Mesenchymal stem cell (in vitro differentiated cells and primary cell): Measurements from ENCODE around the gene GAGE12E.
"Not testable (repeated sequence)": the region's sequence is repeated elsewhere in the genome, so short reads cannot be mapped to it uniquely, and the experiment has no call there.

Experiments
- DNase-seq: peaks from one replicate; pipeline ENCODE4 v3.0.0-alpha.2; 2013
- H2AFZ ChIP-seq: one replicate; pipeline ENCODE4 v1.6.1; 2013; ENCODE audit warnings: low read depth, mild to moderate bottlenecking, control low read depth, inconsistent platforms, low read length, moderate library complexity
- H2AK5ac ChIP-seq: 2 replicates; pipeline ENCODE4 v1.6.1; 2013; ENCODE audit warnings: low read length, moderate library complexity, mild to moderate bottlenecking, inconsistent platforms; ENCODE audit not compliant: severe bottlenecking
- H2BK120ac ChIP-seq: one replicate; pipeline ENCODE4 v1.6.1; 2013; ENCODE audit warnings: low read depth, mild to moderate bottlenecking, inconsistent platforms, low read length, moderate library complexity
- H2BK12ac ChIP-seq, 2 experiments: one replicate each; pipeline ENCODE4 v1.6.1; 2013; ENCODE audit warnings: inconsistent platforms in 2 of 2, low read length in 2 of 2, mild to moderate bottlenecking in 2 of 2, moderate library complexity in 2 of 2, control low read depth in 1 of 2
- H2BK15ac ChIP-seq: one replicate; pipeline ENCODE4 v1.6.1; 2013; ENCODE audit warnings: mild to moderate bottlenecking, low read depth, inconsistent platforms; ENCODE audit not compliant: poor library complexity, severe bottlenecking
- H2BK5ac ChIP-seq: 2 replicates; pipeline ENCODE4 v1.6.1; 2013; ENCODE audit warnings: low read depth, mild to moderate bottlenecking, low read length, control low read depth, inconsistent platforms; ENCODE audit not compliant: poor library complexity, severe bottlenecking
- H3K14ac ChIP-seq, 2 experiments: one replicate each; pipeline ENCODE4 v1.6.1; 2013; ENCODE audit warnings: inconsistent platforms in 2 of 2, low read length in 2 of 2, control low read depth in 1 of 2, mild to moderate bottlenecking in 1 of 2, moderate library complexity in 1 of 2
- H3K18ac ChIP-seq, 2 experiments: one replicate each; pipeline ENCODE4 v1.6.1; 2013; ENCODE audit warnings: inconsistent platforms in 2 of 2, low read length in 2 of 2, control low read depth in 1 of 2, low read depth in 1 of 2, mild to moderate bottlenecking in 1 of 2
- H3K23ac ChIP-seq, 2 experiments: one replicate each; pipeline ENCODE4 v1.6.1; 2013; ENCODE audit warnings: inconsistent platforms in 2 of 2, low read length in 2 of 2, mild to moderate bottlenecking in 2 of 2, moderate library complexity in 2 of 2, control low read depth in 1 of 2
- H3K27ac ChIP-seq: 2 replicates; pipeline ENCODE4 v1.5.1; 2013; ENCODE audit warnings: mild to moderate bottlenecking, moderate library complexity, low read length, control low read depth, inconsistent platforms; ENCODE audit not compliant: poor library complexity, severe bottlenecking
- H3K27me3 ChIP-seq, 2 experiments: 2 replicates each; pipeline versions ENCODE4 v1.6.1 to v1.7.0; 2013; ENCODE audit warnings: low read length in 2 of 2, mild to moderate bottlenecking in 2 of 2, moderate library complexity in 2 of 2, control low read depth in 1 of 2, inconsistent platforms in 1 of 2; ENCODE audit not compliant: control insufficient read depth in 1 of 2, insufficient read depth in 1 of 2
- H3K36me3 ChIP-seq, 2 experiments: 2 replicates each; pipeline versions ENCODE4 v1.6.1 to v1.7.0; 2013; ENCODE audit warnings: low read length in 2 of 2, control low read depth in 1 of 2, inconsistent platforms in 1 of 2, low read depth in 1 of 2, mild to moderate bottlenecking in 1 of 2; ENCODE audit not compliant: insufficient read depth in 2 of 2, control insufficient read depth in 1 of 2
- H3K4ac ChIP-seq, 2 experiments: one replicate each; pipeline ENCODE4 v1.6.1; 2013; ENCODE audit warnings: inconsistent platforms in 2 of 2, low read length in 2 of 2, mild to moderate bottlenecking in 2 of 2, moderate library complexity in 2 of 2, control low read depth in 1 of 2, low read depth in 1 of 2
- H3K4me1 ChIP-seq: 2 replicates; pipeline ENCODE4 v1.6.1; 2013; ENCODE audit warnings: low read depth, low read length, control low read depth; ENCODE audit not compliant: control insufficient read depth, insufficient read depth
- H3K4me2 ChIP-seq: 2 replicates; pipeline ENCODE4 v1.6.1; 2013; ENCODE audit warnings: low read length, mild to moderate bottlenecking, inconsistent platforms; ENCODE audit not compliant: poor library complexity, severe bottlenecking
- H3K4me3 ChIP-seq, 2 experiments: 2 replicates each; pipeline versions ENCODE4 v1.5.1 to v1.7.0; 2013; ENCODE audit warnings: low read length in 2 of 2, mild to moderate bottlenecking in 2 of 2, control low read depth in 1 of 2, low read depth in 1 of 2; ENCODE audit not compliant: insufficient read depth in 1 of 2
- H3K79me1 ChIP-seq: replicated peaks from 2 replicates; pipeline ENCODE4 v1.6.1; 2013; ENCODE audit warnings: mild to moderate bottlenecking, control low read depth, low read length, inconsistent platforms; ENCODE audit not compliant: poor library complexity, severe bottlenecking
- H3K9ac ChIP-seq: 2 replicates; pipeline ENCODE4 v1.7.0; 2013; ENCODE audit warnings: mild to moderate bottlenecking, low read length, moderate library complexity
- H3K9me3 ChIP-seq: 2 replicates; pipeline ENCODE4 v1.7.0; 2013; ENCODE audit warnings: mild to moderate bottlenecking, low read length; ENCODE audit not compliant: control insufficient read depth
- H4K8ac ChIP-seq: one replicate; pipeline ENCODE4 v1.6.1; 2013; ENCODE audit warnings: inconsistent platforms, mild to moderate bottlenecking, low read length, moderate library complexity
- H4K91ac ChIP-seq: one replicate; pipeline ENCODE4 v1.6.1; 2013; ENCODE audit warnings: mild to moderate bottlenecking, low read length, inconsistent platforms
- WGBS: methylation state at CpG from one replicate; pipeline ENCODE4 v1.1.7; 2013; ENCODE audit warnings: mixed read lengths; 5-methylcytosine and 5-hydroxymethylcytosine counted together

Gene GAGE12E

GRCh38 chrX:49568728-49569127 lies 17.6 kb downstream of the GAGE12E start:
- H2BK12ac ChIP-seq, H3K23ac ChIP-seq, H4K8ac ChIP-seq, DNase-seq, H3K4me1 ChIP-seq, H3K4me3 ChIP-seq, H3K36me3 ChIP-seq, H4K91ac ChIP-seq, H3K27me3 ChIP-seq, H3K79me1 ChIP-seq, H2BK15ac ChIP-seq, H2AFZ ChIP-seq, H3K9ac ChIP-seq, H3K9me3 ChIP-seq, H3K27ac ChIP-seq, H3K18ac ChIP-seq, H3K4me2 ChIP-seq, H3K4ac ChIP-seq, H2BK5ac ChIP-seq, H2AK5ac ChIP-seq, H2BK120ac ChIP-seq, H3K14ac ChIP-seq: not testable (repeated sequence)
- no CpG with 5 or more reads among the region's 11 CpGs for WGBS

GRCh38 chrX:49569152-49569551 lies 18.1 kb downstream of the GAGE12E start:
- H3K4ac ChIP-seq, H3K14ac ChIP-seq, H3K23ac ChIP-seq, H3K4me3 ChIP-seq, H2BK5ac ChIP-seq, H2AK5ac ChIP-seq, H3K18ac ChIP-seq, H3K4me1 ChIP-seq, H3K9me3 ChIP-seq, H4K8ac ChIP-seq, H3K79me1 ChIP-seq, H3K4me2 ChIP-seq, H3K9ac ChIP-seq, H2BK120ac ChIP-seq, H2BK15ac ChIP-seq, H3K36me3 ChIP-seq, H2BK12ac ChIP-seq, H3K27me3 ChIP-seq, H2AFZ ChIP-seq, H4K91ac ChIP-seq, H3K27ac ChIP-seq, DNase-seq: not testable (repeated sequence)
- WGBS = no CpG with 5 or more reads among the region's 13 CpGs

- H2BK5ac ChIP-seq, H3K4me2 ChIP-seq, H3K23ac ChIP-seq, H2BK12ac ChIP-seq, H3K4me1 ChIP-seq, H4K8ac ChIP-seq, H3K36me3 ChIP-seq, H3K4ac ChIP-seq, H3K27ac ChIP-seq, H3K4me3 ChIP-seq, H3K79me1 ChIP-seq, H2BK120ac ChIP-seq, H3K27me3 ChIP-seq, H2BK15ac ChIP-seq, H4K91ac ChIP-seq, H2AK5ac ChIP-seq, H2AFZ ChIP-seq, H3K9me3 ChIP-seq, H3K9ac ChIP-seq, H3K14ac ChIP-seq, H3K18ac ChIP-seq, DNase-seq: not testable (repeated sequence)
- WGBS = no CpG with 5 or more reads among the region's 16 CpGs
Measured at GRCh38 chrX:49570100-49570499, 19.0 kb downstream of the GAGE12E start, which contains the start of gene GAGE12G. TSS of gene GAGE12G (plus strand) at chrX:49570400. CDS start at chrX:49571555, 1,155 bp downstream.

GRCh38 chrX:49579649-49580048 lies 28.6 kb downstream of the GAGE12E start, which contains the start of gene GAGE12H:
TSS of gene GAGE12H (plus strand) at chrX:49579949. CDS start at chrX:49581104, 1,155 bp downstream.
- H2BK12ac ChIP-seq, H3K27ac ChIP-seq, H2AK5ac ChIP-seq, H3K4me2 ChIP-seq, H3K14ac ChIP-seq, H4K8ac ChIP-seq, H3K9me3 ChIP-seq, H2BK5ac ChIP-seq, H3K9ac ChIP-seq, H3K4ac ChIP-seq, DNase-seq, H3K4me1 ChIP-seq, H2AFZ ChIP-seq, H4K91ac ChIP-seq, H2BK120ac ChIP-seq, H3K27me3 ChIP-seq, H3K36me3 ChIP-seq, H3K4me3 ChIP-seq, H3K23ac ChIP-seq, H3K79me1 ChIP-seq, H2BK15ac ChIP-seq, H3K18ac ChIP-seq: not testable (repeated sequence)
- no CpG with 5 or more reads among the region's 16 CpGs for WGBS
